ENCODE results near the gene BCAR1.

DNA sequence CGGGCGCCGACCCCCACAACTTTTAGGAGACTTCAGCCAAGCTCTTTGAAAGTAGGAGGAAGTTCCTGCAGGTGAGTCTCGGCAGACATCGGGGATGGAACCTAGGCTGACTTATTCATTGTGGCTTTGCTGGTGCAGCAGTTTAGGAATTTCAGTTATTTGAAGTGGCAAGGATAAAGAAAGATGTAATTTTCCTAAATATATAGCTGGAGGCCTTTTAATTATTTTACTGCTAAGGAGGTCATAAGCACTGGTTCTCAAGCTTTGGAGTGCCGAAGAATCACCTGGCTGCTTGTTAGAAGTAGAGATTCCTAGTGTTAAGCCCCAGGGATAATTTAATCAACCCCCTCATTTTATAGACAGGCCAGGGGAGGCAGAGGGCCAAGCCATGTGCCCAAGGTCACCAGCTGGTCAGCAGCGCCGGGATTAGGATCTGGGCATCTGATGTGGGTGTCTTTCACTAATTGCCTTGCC lies 28.9 kb upstream of the BCAR1 start:
- TF ChIP-seq ZNF274 (IDR thresholded peaks at IDR 0.05; ENCODE audit: low read depth, low read length) (no peak), SUZ12 (IDR thresholded peaks at IDR 0.05; ENCODE audit: extremely low read depth, insufficient read depth, insufficient read length) (no peak)

Measured in NT2/D1 (cell line).